Gastrocnemius medialis (tissue), 4 donors: ENCODE results near the gene CCBE1.

ENCODE experiments used
- CTCF ChIP-seq, 5 experiments: fragments of 450-650 bp in 3 of 5; fragments of 200-600 bp in 2 of 5; sonication (generic) in 2 of 5; IDR thresholded peaks in 4 of 5; conservative IDR thresholded peaks in 1 of 5; 1 replicate in 4 of 5; 2 replicates in 1 of 5; pipeline ENCODE4 v1.5.1; 2016 to 2019; ENCODE audit warnings: antibody characterized with exemption in 5 of 5, mild to moderate bottlenecking in 3 of 5, moderate library complexity in 3 of 5
- POLR2A ChIP-seq, 2 donors: fragments of 450-650 bp; IDR thresholded peaks; one replicate each; pipeline ENCODE4 v1.6.1; 2017; ENCODE audit warnings: antibody characterized with exemption in 2 of 2, mild to moderate bottlenecking in 2 of 2, moderate library complexity in 2 of 2

DNA sequence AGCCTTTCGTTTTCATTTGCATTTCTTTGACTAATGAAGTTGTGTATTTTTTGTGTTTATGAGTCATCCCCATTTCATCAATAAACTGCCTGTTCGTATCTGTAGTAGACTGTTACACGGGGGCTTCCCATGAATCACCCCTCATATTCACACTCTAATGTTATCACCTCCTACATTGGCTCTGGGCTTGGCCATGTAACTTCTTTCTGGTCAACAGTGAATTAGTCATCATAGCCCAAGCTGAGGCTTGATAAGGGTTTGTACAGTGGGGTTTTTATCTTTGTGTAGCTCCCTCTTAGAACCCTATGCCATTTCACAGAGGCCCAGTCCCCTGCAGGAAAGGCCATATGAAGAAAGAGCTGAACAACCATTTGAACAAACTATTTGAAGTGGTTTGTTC lies 151.0 kb downstream of the CCBE1 start:
- TF ChIP-seq POLR2A (IDR thresholded peaks at IDR 0.05) (no peak), CTCF (IDR thresholded peaks at IDR 0.05 in 4 of 5, conservative IDR thresholded peaks at IDR 0.05 in 1 of 5) (no peak)
